Measurements from ENCODE around the gene EVX2.

- TF ChIP-seq CTCF (IDR thresholded peaks at IDR 0.05) (no peak), ZFX (IDR thresholded peaks at IDR 0.05; ENCODE audit: borderline replicate concordance) (no peak)
These were observed 44.0 kb upstream of the EVX2 start for GRCh38 chr2:176127774-176128072.

All from 22Rv1 (cell line).